Transverse colon (tissue), 4 donors: ENCODE measurements around the gene IL22RA1. TPM values are rescaled to one million over a fixed set of nuclear protein-coding genes. Genes with fewer than 3 reads are reported as not detected.

Experiments used
- DNase-seq: peaks from one replicate; pipeline ENCODE4 v3.0.0-alpha.2; 2019
- H3K27ac ChIP-seq, 4 donors: fragments of 200-600 bp; sonication (generic); 2 replicates each; pipeline ENCODE4 v1.5.1; 2016 to 2018; ENCODE audit warnings: inconsistent platforms in 4 of 4
- H3K27me3 ChIP-seq: fragments of 200-600 bp; sonication (generic); 2 replicates; pipeline ENCODE4 v1.5.1; 2017; ENCODE audit warnings: inconsistent platforms
- H3K36me3 ChIP-seq, 4 donors: fragments of 200-600 bp; sonication (generic); 2 replicates each; pipeline ENCODE4 v1.5.1; 2017 to 2019; ENCODE audit warnings: inconsistent platforms in 4 of 4
- H3K4me1 ChIP-seq, 4 donors: fragments of 200-600 bp; sonication (generic); 2 replicates each; pipeline ENCODE4 v1.5.1; 2017 to 2020; ENCODE audit warnings: inconsistent platforms in 4 of 4
- H3K4me3 ChIP-seq, 4 donors: fragments of 200-600 bp; sonication (generic); 1 replicate in 1 of 4; 2 replicates in 3 of 4; pipeline versions ENCODE4 v1.5.1 to v1.6.1; 2017 to 2019; ENCODE audit warnings: inconsistent platforms in 4 of 4
- H3K9me3 ChIP-seq, 2 donors: fragments of 200-600 bp; sonication (generic); 2 replicates each; pipeline ENCODE4 v1.5.1; 2017 to 2019; ENCODE audit warnings: inconsistent platforms in 2 of 2
- CTCF ChIP-seq, 5 experiments: fragments of 200-600 bp in 3 of 5; fragments of 450-650 bp in 2 of 5; sonication (generic) in 3 of 5; IDR thresholded peaks; 1 replicate in 2 of 5; 2 replicates in 3 of 5; pipeline ENCODE4 v1.5.1; 2016 to 2017; ENCODE audit warnings: antibody characterized with exemption in 5 of 5, inconsistent platforms in 3 of 5, mild to moderate bottlenecking in 2 of 5, moderate library complexity in 1 of 5
- EP300 ChIP-seq: sonication (generic); formaldehyde crosslinking; IDR thresholded peaks from one replicate; pipeline ENCODE4 v1.6.1; 2017; ENCODE audit warnings: antibody characterized with exemption, low read depth
- POLR2A ChIP-seq: fragments of 450-650 bp; IDR thresholded peaks from one replicate; pipeline ENCODE4 v1.6.1; 2016; ENCODE audit warnings: antibody characterized with exemption, mild to moderate bottlenecking, moderate library complexity
- POLR2AphosphoS5 ChIP-seq, 3 donors: sonication (generic); formaldehyde crosslinking; IDR thresholded peaks; one replicate each; pipeline ENCODE4 v1.6.1; 2016; ENCODE audit warnings: antibody characterized with exemption in 3 of 3
- WGBS, 2 donors: methylation state at CpG; one replicate each; pipeline ENCODE4 v1.1.5; 2018; ENCODE audit warnings: low coverage in 1 of 2; 5-methylcytosine and 5-hydroxymethylcytosine counted together
- in situ Hi-C, 4 donors: fragments of 200-750 bp; cut with MboI; loops; one replicate each; pipeline versions ENCODE4 v1.15.0 to v1.15.1; 2017; ENCODE audit warnings: low sequenced_read_pairs in 3 of 4, low pct_ligation_motif_present in 1 of 4, low pct_unique_long_range_greater_than_20kb in 1 of 4
- intact Hi-C: fragments of 100-400 bp; cut with DNase I; formaldehyde crosslinking; loops from one replicate; pipeline ENCODE4 v1.15.1; 2023; ENCODE audit warnings: low total_unique reads
- total RNA-seq, 4 donors: library from RNA; depleted of rRNA; stranded (reverse); fragments of >200 nt; gene quantifications; one replicate each; pipeline ENCODE4 v1.1.0, GENCODE V29; 2016

The IL22RA1 gene, protein sequence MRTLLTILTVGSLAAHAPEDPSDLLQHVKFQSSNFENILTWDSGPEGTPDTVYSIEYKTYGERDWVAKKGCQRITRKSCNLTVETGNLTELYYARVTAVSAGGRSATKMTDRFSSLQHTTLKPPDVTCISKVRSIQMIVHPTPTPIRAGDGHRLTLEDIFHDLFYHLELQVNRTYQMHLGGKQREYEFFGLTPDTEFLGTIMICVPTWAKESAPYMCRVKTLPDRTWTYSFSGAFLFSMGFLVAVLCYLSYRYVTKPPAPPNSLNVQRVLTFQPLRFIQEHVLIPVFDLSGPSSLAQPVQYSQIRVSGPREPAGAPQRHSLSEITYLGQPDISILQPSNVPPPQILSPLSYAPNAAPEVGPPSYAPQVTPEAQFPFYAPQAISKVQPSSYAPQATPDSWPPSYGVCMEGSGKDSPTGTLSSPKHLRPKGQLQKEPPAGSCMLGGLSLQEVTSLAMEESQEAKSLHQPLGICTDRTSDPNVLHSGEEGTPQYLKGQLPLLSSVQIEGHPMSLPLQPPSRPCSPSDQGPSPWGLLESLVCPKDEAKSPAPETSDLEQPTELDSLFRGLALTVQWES
- total RNA-seq: 10 to 100 TPM in 3 of 4 donors, 1 to 10 TPM in 1; 4.4 to 29.2 (median 27.3) TPM

- Histone ChIP-seq H3K27ac (peak within 1 kb of the TSS; percentile 58 to 71 (median 67)), H3K4me1 (peaks cover 0 to 12% (median 6%) of the 10 kb centered on the region in 4 donors), H3K9me3 (no peaks in the 10 kb centered on the region), H3K36me3 (no peaks in the 10 kb centered on the region), H3K27me3 (no peaks in the 10 kb centered on the region), H3K4me3 (peak within 1 kb of the TSS in 3 of 4 donors; percentile 37 to 52 (median 47))
- TF ChIP-seq POLR2AphosphoS5 (IDR thresholded peaks at IDR 0.05) (peak; percentile 40 to 74 (median 50)), CTCF (IDR thresholded peaks at IDR 0.05) (no peak), POLR2A (peak; percentile 68)
- DNase-seq: peak; percentile 84
- 25 to 30% methylated on average over 3 to 22 of the region's 22 CpGs for WGBS, 2 donors
- intact Hi-C loops: no loop called here
- in situ Hi-C loops: no loop called here
These were observed at the start of gene IL22RA1 for GRCh38 chr1:24142546-24143534. Gene IL22RA1, minus strand, starts transcription at chr1:24143140. Its CDS starts 58 bp downstream, at chr1:24143082.

GRCh38 chr1:24191860-24192259 lies 48.9 kb upstream of the IL22RA1 start:
- Histone ChIP-seq H3K4me1 (peaks cover under 1 to 17% (median 13%) of the 10 kb centered on the region in 4 donors), H3K4me3 (no peak overlapping the region), H3K36me3 (no peaks in the 10 kb centered on the region), H3K9me3 (no peaks in the 10 kb centered on the region), H3K27me3 (peaks cover 22% of the 10 kb centered on the region), H3K27ac (peak overlapping the region in 2 of 4 donors; percentile 48 to 69)
- TF ChIP-seq EP300: no peak
- no peak for TF ChIP-seq CTCF (IDR thresholded peaks at IDR 0.05)
- no peak for TF ChIP-seq POLR2A
- in situ Hi-C loops (no loop called here), intact Hi-C loops (no loop called here)
- 40 to 53% methylated on average over 2 to 5 of the region's 5 CpGs for WGBS, 2 donors
- DNase-seq: no peak

GRCh38 chr1:24190983-24191461 lies 48.1 kb upstream of the IL22RA1 start:
- WGBS, 2 donors: 81 to 84% methylated on average over 3 of the region's 3 CpGs
- intact Hi-C loops (no loop called here), in situ Hi-C loops (no loop called here)
- no peak for TF ChIP-seq EP300
- TF ChIP-seq POLR2A: no peak
- no peak for TF ChIP-seq CTCF (IDR thresholded peaks at IDR 0.05)
- peak in 1 of 3 donors; percentile 11 for TF ChIP-seq POLR2AphosphoS5 (IDR thresholded peaks at IDR 0.05)
- DNase-seq: no peak
- Histone ChIP-seq H3K4me3 (no peak overlapping the region), H3K36me3 (no peaks in the 10 kb centered on the region), H3K4me1 (peaks cover 9 to 21% (median 17%) of the 10 kb centered on the region in 4 donors), H3K9me3 (no peaks in the 10 kb centered on the region), H3K27ac (peak overlapping the region in 3 of 4 donors; percentile 36 to 69 (median 48)), H3K27me3 (peaks cover 27% of the 10 kb centered on the region)
